ENCODE data around the gene NDUFS3. TPM values are rescaled to one million over a fixed set of nuclear protein-coding genes. Genes with fewer than 3 reads are reported as not detected.

NDUFS3 gene
- total and polyA plus RNA-seq, 2 of the 13 experiments (the other 11 are each of a cell fraction or from before 2014, with no cell fraction given): 151 to 184 TPM

DNA sequence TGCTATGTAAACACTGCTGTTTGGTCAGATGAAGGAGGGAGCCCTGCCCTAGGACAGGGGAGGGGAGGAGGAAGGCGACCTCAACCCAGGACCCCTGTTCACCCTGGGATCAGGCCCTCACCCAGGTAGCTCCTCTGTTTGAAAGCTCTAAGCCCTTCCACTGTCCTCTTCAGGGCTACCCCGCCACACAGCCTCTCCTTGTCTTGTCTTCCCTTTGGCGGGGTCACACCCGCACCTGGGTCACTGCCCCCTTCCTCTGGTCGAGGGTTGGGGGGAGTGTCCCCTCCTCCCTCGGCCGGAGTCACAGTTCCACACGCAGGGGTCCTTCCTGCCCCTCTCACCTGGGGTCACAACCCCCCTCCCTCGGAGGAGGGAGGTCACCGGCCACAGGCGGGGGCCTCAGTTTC, 13.9 kb upstream of the NDUFS3 start (continued):
- TF ChIP-seq CREB1 (IDR thresholded peaks at IDR 0.05) (no peak), CREB1 (CRISPR knock-in tag; IDR thresholded peaks at IDR 0.05) (no peak), HDAC1 (CRISPR knock-in tag; IDR thresholded peaks at IDR 0.05) (no peak), THAP7 (CRISPR knock-in tag; IDR thresholded peaks at IDR 0.05) (no peak), SIN3B (IDR thresholded peaks at IDR 0.05; ENCODE audit: low read length) (no peak), SRSF1 (optimal IDR thresholded peaks at IDR 0.05; ENCODE audit: low read depth, low read length) (peak; percentile 24)
- TF ChIP-seq, protein P1, sequence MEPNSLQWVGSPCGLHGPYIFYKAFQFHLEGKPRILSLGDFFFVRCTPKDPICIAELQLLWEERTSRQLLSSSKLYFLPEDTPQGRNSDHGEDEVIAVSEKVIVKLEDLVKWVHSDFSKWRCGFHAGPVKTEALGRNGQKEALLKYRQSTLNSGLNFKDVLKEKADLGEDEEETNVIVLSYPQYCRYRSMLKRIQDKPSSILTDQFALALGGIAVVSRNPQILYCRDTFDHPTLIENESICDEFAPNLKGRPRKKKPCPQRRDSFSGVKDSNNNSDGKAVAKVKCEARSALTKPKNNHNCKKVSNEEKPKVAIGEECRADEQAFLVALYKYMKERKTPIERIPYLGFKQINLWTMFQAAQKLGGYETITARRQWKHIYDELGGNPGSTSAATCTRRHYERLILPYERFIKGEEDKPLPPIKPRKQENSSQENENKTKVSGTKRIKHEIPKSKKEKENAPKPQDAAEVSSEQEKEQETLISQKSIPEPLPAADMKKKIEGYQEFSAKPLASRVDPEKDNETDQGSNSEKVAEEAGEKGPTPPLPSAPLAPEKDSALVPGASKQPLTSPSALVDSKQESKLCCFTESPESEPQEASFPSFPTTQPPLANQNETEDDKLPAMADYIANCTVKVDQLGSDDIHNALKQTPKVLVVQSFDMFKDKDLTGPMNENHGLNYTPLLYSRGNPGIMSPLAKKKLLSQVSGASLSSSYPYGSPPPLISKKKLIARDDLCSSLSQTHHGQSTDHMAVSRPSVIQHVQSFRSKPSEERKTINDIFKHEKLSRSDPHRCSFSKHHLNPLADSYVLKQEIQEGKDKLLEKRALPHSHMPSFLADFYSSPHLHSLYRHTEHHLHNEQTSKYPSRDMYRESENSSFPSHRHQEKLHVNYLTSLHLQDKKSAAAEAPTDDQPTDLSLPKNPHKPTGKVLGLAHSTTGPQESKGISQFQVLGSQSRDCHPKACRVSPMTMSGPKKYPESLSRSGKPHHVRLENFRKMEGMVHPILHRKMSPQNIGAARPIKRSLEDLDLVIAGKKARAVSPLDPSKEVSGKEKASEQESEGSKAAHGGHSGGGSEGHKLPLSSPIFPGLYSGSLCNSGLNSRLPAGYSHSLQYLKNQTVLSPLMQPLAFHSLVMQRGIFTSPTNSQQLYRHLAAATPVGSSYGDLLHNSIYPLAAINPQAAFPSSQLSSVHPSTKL (CRISPR knock-in tag; IDR thresholded peaks at IDR 0.05): no peak
- TF ChIP-seq, protein P2, sequence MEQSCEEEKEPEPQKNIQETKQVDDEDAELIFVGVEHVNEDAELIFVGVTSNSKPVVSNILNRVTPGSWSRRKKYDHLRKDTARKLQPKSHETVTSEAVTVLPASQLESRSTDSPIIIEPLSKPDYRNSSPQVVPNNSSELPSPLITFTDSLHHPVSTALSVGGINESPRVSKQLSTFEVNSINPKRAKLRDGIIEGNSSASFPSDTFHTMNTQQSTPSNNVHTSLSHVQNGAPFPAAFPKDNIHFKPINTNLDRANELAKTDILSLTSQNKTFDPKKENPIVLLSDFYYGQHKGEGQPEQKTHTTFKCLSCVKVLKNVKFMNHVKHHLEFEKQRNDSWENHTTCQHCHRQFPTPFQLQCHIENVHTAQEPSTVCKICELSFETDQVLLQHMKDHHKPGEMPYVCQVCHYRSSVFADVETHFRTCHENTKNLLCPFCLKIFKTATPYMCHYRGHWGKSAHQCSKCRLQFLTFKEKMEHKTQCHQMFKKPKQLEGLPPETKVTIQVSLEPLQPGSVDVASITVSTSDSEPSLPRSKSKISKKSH (CRISPR knock-in tag; IDR thresholded peaks at IDR 0.05; ENCODE audit: borderline replicate concordance): no peak

Data from HepG2 (cell line).